ENCODE measurements around the gene OR52L1. TPM values are rescaled to one million over a fixed set of nuclear protein-coding genes. Genes with fewer than 3 reads are reported as not detected.

The OR52L1 gene
- total and polyA plus RNA-seq, 2 of the 8 experiments (the other 6 are each of a cell fraction or from before 2014, with no cell fraction given), result 0.24 TPM; not detected in 1

DNA sequence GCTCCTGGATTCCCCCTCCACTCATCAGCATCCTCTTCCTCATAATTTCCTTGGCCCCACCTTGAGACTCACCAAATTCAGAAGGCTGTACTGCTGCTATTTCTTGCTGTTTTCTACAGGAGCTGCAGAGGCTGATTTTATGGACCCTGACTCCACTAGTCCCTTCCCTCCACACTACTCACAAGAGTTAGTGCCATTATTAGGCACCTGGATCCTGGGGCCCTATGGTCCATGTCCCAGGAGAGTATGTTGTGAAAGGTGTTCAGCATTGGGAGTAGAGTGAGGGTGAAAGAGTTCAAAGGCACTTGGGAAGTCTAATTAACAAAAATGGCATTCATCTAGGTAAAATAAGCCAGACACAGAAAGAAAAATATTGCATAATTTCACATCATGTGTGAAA lies 20.1 kb upstream of the OR52L1 start, which contains the start of gene OR56A4:
Gene OR56A4, minus strand, starts transcription at position 101 of the 400 bp plus-strand sequence. CDS start 3,954 bp downstream, outside the sequence.
- H4K20me1 ChIP-seq (replicated peaks in 1 of 2; ENCODE audit: control insufficient read depth in 1 of 2, insufficient read depth in 2 of 2, low read length in 2 of 2), result no peaks in the 10 kb centered on the region
- no peak within 1 kb of the TSS for H3K14ac ChIP-seq (ENCODE audit: insufficient read length)
- no peaks in the 10 kb centered on the region for H3K23me2 ChIP-seq (ENCODE audit: low read depth, low read length)
- H2AK5ac ChIP-seq (ENCODE audit: low read depth, low read length), result no peak within 1 kb of the TSS
- CTCF ChIA-PET (ENCODE audit: partially characterized antibody), result no interaction called here
- H4K8ac ChIP-seq (ENCODE audit: extremely low read depth, insufficient read depth, low read length), result no peak within 1 kb of the TSS
- H2BK12ac ChIP-seq (ENCODE audit: low read depth, low read length), result no peak within 1 kb of the TSS
- H3K4ac ChIP-seq (replicated peaks; ENCODE audit: insufficient read length, low read depth, low read length), result no peak within 1 kb of the TSS
- H3K56ac ChIP-seq (replicated peaks; ENCODE audit: insufficient read length, low read depth, low read length), result no peak within 1 kb of the TSS
- no peak within 1 kb of the TSS for H2BK5ac ChIP-seq (ENCODE audit: low read depth, low read length)
- no peak within 1 kb of the TSS for H3K23ac ChIP-seq (ENCODE audit: insufficient read length)
- DNase-seq (ENCODE audit: low read depth in 1 of 2, low spot score in 2 of 2) (no peak), FAIRE-seq (no peak)
- H2BK20ac ChIP-seq (ENCODE audit: low read length), result no peak within 1 kb of the TSS
- H3K9me3 ChIP-seq (ENCODE audit: insufficient read depth in 2 of 2, low read depth in 1 of 2, low read length in 1 of 2), result no peaks in the 10 kb centered on the region
- no peak within 1 kb of the TSS for H2BK15ac ChIP-seq (ENCODE audit: low read length)
- no peaks in the 10 kb centered on the region for H3K79me2 ChIP-seq (ENCODE audit: control insufficient read depth in 1 of 2, insufficient read depth in 2 of 2, low read length in 2 of 2)
- no peak within 1 kb of the TSS for H2BK120ac ChIP-seq (replicated peaks; ENCODE audit: low read depth, low read length)
- no peaks in the 10 kb centered on the region for H3K27me3 ChIP-seq (replicated peaks in 1 of 4; ENCODE audit: control insufficient read depth in 3 of 4, extremely low read depth in 1 of 4, insufficient read depth in 3 of 4, low read length in 3 of 4)
- H4K91ac ChIP-seq (replicated peaks; ENCODE audit: insufficient read length, low read length), result no peak within 1 kb of the TSS
- no peak within 1 kb of the TSS for H3K9ac ChIP-seq (replicated peaks in 1 of 4; ENCODE audit: extremely low read depth in 1 of 4, low read depth in 3 of 4, low read length in 3 of 4)
- no peak within 1 kb of the TSS for H2AFZ ChIP-seq (ENCODE audit: low read length)
- no peak within 1 kb of the TSS for H3K4me2 ChIP-seq (ENCODE audit: insufficient read depth in 1 of 2, low read depth in 2 of 2, low read length in 2 of 2)
- H3K27ac ChIP-seq (ENCODE audit: low read depth, low read length), result no peak within 1 kb of the TSS
- H3K18ac ChIP-seq (ENCODE audit: extremely low read depth, low read length), result no peak within 1 kb of the TSS
- POLR2A ChIA-PET (ENCODE audit: partially characterized antibody), result no interaction called here
- no peaks in the 10 kb centered on the region for H3K4me1 ChIP-seq (replicated peaks in 1 of 4; ENCODE audit: control insufficient read depth in 3 of 4, insufficient read depth in 4 of 4, low read length in 3 of 4)
- no peak within 1 kb of the TSS for H3K4me3 ChIP-seq (ENCODE audit: extremely low read depth in 1 of 4, insufficient read depth in 2 of 4, low read depth in 3 of 4, low read length in 4 of 4)
- H3K36me3 ChIP-seq (ENCODE audit: control insufficient read depth in 2 of 4, insufficient read depth in 4 of 4, low read length in 3 of 4), result no peaks in the 10 kb centered on the region
- no peaks in the 10 kb centered on the region for H3K79me1 ChIP-seq (ENCODE audit: low read depth, low read length)
- H4K5ac ChIP-seq (ENCODE audit: insufficient read length, low read depth, low read length), result no peak within 1 kb of the TSS
- TF ChIP-seq RNF2 (IDR thresholded peaks at IDR 0.05; ENCODE audit: borderline replicate concordance, low read depth, low read length, missing control alignments, poor library complexity, severe bottlenecking) (no peak), CBX8 (IDR thresholded peaks at IDR 0.05; ENCODE audit: borderline replicate concordance, low read depth, low read length) (no peak), ATF2 (IDR thresholded peaks at IDR 0.05; ENCODE audit: low read length) (no peak), KDM1A (IDR thresholded peaks at IDR 0.05; ENCODE audit: borderline replicate concordance, low read length) (no peak), POLR2A (IDR thresholded peaks at IDR 0.05; ENCODE audit: control extremely low read depth in 1 of 2, low read depth in 2 of 2, low read length in 2 of 2) (no peak), CREB1 (IDR thresholded peaks at IDR 0.05) (no peak), MAFK (IDR thresholded peaks at IDR 0.05; ENCODE audit: low read depth, low read length) (no peak), EGR1 (IDR thresholded peaks at IDR 0.05; ENCODE audit: borderline replicate concordance, low read depth, low read length) (no peak), EZH2 (IDR thresholded peaks at IDR 0.05; ENCODE audit: low read depth, low read length, severe bottlenecking) (no peak), PHF8 (conservative IDR thresholded peaks at IDR 0.05; ENCODE audit: low read depth, low read length) (no peak)
- TF ChIP-seq, protein P1, sequence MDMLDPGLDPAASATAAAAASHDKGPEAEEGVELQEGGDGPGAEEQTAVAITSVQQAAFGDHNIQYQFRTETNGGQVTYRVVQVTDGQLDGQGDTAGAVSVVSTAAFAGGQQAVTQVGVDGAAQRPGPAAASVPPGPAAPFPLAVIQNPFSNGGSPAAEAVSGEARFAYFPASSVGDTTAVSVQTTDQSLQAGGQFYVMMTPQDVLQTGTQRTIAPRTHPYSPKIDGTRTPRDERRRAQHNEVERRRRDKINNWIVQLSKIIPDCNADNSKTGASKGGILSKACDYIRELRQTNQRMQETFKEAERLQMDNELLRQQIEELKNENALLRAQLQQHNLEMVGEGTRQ (IDR thresholded peaks at IDR 0.05; ENCODE audit: low read length), result no peak

Data from H1 (cell line).